ENCODE results near the gene BHLHA15.

DNA sequence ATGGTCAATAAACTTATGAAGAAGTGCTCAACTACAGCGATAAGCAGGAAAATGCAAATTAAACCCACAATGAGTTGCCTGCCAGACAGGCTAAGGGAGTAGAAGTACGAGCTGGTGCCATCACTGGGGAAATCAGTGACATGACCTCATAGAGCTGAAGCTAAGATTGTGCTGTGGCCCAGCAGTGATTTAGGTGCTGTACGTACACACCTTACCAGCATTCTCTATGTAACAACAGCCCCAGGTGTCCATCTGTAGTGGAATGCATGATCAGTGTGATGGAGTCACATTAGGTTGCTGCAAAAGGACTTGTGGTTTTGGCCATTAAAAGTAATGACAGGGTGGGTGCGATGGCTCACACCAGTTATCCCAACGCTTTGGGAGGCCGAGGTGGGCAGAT, 46.5 kb downstream of the BHLHA15 start:
- no peak for TF ChIP-seq POLR2AphosphoS5 (IDR thresholded peaks at IDR 0.05)
- TF ChIP-seq, protein P1, sequence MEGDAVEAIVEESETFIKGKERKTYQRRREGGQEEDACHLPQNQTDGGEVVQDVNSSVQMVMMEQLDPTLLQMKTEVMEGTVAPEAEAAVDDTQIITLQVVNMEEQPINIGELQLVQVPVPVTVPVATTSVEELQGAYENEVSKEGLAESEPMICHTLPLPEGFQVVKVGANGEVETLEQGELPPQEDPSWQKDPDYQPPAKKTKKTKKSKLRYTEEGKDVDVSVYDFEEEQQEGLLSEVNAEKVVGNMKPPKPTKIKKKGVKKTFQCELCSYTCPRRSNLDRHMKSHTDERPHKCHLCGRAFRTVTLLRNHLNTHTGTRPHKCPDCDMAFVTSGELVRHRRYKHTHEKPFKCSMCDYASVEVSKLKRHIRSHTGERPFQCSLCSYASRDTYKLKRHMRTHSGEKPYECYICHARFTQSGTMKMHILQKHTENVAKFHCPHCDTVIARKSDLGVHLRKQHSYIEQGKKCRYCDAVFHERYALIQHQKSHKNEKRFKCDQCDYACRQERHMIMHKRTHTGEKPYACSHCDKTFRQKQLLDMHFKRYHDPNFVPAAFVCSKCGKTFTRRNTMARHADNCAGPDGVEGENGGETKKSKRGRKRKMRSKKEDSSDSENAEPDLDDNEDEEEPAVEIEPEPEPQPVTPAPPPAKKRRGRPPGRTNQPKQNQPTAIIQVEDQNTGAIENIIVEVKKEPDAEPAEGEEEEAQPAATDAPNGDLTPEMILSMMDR (IDR thresholded peaks at IDR 0.05 in 8 of 11, conservative IDR thresholded peaks at IDR 0.05 in 3 of 11), result no peak

Data from spleen (tissue), 7 donors.